ENCODE measurements around the gene MDN1.

- TF ChIP-seq CTCF (conservative IDR thresholded peaks at IDR 0.05; ENCODE audit: low read length) (no peak), EZH2phosphoT487 (IDR thresholded peaks at IDR 0.05; ENCODE audit: borderline replicate concordance, low read depth, low read length) (no peak)
Observed at GRCh38 chr6:89775150-89775549, 44.4 kb downstream of the MDN1 start.

All from OCI-LY7 (cell line).